GM19455 (cell line): Measurements from ENCODE around the gene CIAPIN1.
A peak's percentile ranks its signal among the peaks of the same experiment; 100 is the strongest.

Experiments
- ATAC-seq: cut with Tn5 transposase; IDR thresholded peaks from one replicate; pipeline ENCODE4 v1.9.1; 2021; ENCODE audit not compliant: unreplicated experiment

CIAPIN1 gene

GRCh38 chr16:57476546-57477410 is 29.6 kb upstream of the CIAPIN1 start:
- ATAC-seq: no peak

DNA sequence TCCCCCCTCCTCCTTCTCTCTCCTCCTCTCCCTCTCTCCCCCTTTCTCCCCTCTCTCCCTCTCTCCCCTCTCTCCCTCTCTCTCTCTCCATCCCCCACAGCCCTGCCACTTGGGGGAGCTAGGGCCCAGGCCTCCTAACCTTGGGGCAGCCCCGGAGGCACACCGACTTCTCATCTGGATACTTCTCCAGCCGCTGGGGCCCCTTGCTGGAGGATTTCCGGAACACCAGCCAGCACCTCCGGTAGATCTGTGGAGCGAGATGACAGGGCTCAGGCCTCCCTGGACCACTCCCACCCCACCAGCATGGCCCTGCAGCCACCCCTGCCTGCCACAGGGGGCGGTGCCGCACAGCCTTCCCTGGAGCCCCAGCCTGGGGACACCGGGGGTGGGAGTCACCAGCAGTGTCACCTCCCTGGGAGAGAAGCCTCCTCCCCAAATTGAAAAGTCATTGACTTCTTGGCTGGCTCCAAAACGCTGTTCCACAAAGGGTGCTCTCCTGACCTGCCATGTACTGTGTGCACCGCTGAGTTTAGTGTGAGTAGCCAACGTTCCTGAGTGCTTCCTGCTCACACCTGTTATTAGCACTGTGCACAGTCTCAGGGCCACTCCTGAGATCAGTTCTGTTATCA is 28.6 kb upstream of the CIAPIN1 start:
- ATAC-seq: peak; percentile 90

DNA sequence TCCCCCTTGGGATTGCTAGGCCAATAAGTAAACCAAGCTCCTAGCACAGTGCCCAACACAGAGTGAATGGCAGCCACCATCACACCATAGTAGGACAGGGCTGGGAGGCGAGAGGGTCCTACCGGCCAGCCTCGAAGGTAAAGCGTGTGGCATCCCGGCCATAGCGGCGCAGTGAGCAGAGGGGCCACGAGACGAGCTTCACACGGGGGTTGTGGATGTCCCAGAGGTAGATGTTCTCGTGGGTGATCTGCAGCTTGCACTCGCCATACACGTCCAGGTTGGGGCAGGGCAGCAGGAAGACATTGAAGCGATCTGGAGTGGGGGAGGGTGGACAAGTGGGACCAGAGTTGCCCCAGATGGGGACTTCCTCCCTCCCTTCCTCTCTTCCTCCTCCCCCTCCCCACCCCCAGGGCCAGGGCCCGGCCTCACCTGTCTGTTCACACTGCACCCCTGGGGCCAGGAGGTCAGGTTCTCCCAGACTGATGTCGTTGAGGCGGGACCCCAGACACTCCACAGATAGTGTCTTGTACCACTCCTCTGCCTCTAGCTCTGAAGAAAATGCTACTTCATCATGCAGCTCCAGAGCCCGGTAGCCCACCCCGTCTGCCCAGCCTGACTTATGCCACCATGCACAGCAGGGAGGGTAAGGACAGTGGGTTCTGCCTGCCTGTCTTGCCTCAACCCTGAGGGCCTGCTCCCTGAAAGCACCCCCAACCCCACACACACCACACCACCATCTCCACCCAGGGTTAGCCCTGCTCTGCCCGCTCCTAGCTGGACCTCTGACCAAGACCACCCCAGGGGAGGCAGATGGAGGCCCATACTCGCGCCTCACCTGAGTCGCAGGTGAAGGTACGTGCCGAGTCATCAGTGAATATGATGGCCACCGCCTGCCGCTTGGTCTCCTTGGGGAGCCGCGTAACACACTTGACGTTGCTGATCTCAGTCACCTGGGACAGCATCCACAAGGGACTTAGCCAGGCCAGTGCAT is 27.8 kb upstream of the CIAPIN1 start:
- no peak for ATAC-seq

GRCh38 chr16:57473906-57474305 is 26.7 kb upstream of the CIAPIN1 start:
- ATAC-seq: no peak

GRCh38 chr16:57473176-57473840 is 26.1 kb upstream of the CIAPIN1 start:
- no peak for ATAC-seq

- no peak for ATAC-seq
Observed at GRCh38 chr16:57472665-57473060, 25.5 kb upstream of the CIAPIN1 start.

GRCh38 chr16:57471852-57472664 is 24.9 kb upstream of the CIAPIN1 start:
- no peak for ATAC-seq

- no peak for ATAC-seq
Observed at GRCh38 chr16:57471209-57471608, 24.0 kb upstream of the CIAPIN1 start.

- no peak for ATAC-seq
Observed at GRCh38 chr16:57470711-57471110, 23.5 kb upstream of the CIAPIN1 start.

DNA sequence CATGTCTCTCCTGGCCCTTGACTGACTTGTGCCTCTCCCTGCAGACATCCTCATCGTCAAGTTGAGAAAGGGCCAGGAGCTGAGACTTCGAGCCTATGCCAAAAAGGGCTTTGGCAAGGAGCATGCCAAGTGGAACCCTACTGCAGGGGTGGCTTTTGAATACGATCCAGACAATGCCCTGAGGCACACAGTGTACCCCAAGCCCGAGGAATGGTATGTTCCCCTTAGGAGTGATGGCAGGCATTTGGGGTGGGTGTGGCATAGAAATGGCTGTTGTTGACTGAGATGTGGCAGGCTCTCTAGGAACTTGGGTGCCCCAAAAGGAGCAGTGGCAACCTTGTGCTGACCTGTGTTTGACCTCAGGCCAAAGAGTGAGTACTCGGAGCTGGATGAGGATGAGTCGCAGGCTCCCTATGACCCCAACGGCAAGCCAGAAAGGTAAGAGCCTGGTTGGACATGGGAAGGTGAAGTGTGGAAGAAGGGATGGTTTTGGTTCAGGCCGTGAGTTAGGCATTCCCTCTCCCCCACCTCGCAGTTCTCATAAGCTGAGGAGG is 22.8 kb upstream of the CIAPIN1 start:
- no peak for ATAC-seq

DNA sequence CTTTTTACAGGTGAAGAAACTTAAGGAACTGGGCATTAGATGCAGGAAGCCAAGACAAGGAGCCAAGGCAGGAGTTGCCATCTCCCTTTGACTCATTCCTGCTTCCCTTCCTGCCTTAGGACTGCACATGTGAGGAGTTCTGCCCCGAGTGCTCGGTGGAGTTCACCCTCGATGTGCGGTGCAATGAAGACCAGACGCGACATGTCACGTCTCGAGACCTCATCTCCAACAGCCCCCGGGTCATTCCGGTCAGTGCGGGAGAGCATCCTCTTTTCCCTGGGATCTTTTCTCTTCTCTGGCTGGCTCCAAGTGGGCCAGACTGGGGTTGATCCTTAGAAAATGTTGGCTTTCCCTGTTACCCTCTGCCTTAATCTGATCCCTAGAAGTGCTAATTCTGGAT is 21.9 kb upstream of the CIAPIN1 start:
- ATAC-seq: no peak

- no peak for ATAC-seq
Observed at GRCh38 chr16:57468346-57468745, 21.2 kb upstream of the CIAPIN1 start.

- no peak for ATAC-seq
Observed at GRCh38 chr16:57464523-57464922, 17.3 kb upstream of the CIAPIN1 start.

DNA sequence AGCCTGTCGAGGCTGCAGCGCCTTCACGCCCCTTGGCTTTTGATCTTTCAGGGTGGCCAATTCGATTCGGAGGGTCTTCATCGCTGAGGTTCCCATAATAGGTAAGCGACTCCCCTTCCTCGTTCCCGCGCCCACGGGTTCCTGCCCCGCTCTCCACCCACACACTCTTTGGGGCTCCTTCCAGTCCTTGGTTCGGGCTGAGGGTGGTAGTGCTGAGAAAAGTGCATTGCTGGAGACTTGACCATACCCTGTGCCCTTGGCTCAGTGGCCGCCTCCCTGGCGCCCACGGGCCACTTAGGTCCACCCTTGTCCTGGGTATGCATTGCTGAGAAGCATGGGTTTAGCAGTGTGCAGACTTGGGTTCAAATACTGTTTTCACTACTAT is 15.8 kb upstream of the CIAPIN1 start:
- no peak for ATAC-seq

GRCh38 chr16:57462209-57462977 is 15.2 kb upstream of the CIAPIN1 start, which contains the start of gene POLR2C:
POLR2C (plus strand) TSS chr16:57462679; CDS start chr16:57462725, 46 bp downstream.
- ATAC-seq: peak; percentile 81

- no peak for ATAC-seq
Observed at GRCh38 chr16:57452021-57452420, 4.8 kb upstream of the CIAPIN1 start.

DNA sequence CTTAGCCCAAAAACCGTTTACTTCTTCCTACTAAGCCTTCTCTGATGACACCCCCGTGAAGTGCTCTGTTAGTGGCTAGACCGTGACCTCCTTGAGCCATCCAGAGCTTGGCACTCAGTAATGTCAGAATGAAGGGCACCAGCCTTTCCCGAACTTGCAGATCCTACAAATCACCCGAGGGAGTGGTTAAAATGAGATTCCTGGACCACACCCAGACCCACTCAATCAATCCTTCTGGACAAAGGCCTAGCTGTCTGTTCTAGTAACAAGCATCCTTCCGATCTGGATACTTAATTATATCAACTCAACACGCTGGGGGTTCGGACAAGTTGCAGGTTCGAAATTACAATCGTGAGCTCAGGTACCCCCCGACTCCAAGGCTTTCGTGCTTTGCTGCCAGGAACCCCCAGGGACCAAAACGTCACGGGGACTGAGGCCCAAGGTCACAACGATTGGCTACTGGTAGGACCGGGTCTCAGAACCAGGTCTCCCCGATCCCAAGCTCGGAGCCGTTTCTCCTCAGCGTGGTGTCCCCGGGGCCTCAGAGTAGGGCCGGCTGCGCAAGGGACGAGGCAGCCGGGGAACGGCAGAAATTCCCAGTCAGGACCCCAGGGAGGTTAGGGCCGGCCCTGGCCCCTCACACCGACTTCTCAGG is 527 bp downstream of the CIAPIN1 start:
- ATAC-seq: peak; percentile 42

- ATAC-seq: no peak
Observed at GRCh38 chr16:57445510-57445909, 1.7 kb downstream of the CIAPIN1 start.
